GM19240 (cell line): ENCODE results near the gene RPS15A.
"Not testable (repeated sequence)": the region's sequence is repeated elsewhere in the genome, so short reads cannot be mapped to it uniquely, and the experiment has no call there.

Experiments
- DNase-seq: peaks from one replicate; pipeline ENCODE4 v3.0.0; 2011; ENCODE audit warnings: low spot score; ENCODE audit not compliant: insufficient read length

Gene RPS15A

DNA sequence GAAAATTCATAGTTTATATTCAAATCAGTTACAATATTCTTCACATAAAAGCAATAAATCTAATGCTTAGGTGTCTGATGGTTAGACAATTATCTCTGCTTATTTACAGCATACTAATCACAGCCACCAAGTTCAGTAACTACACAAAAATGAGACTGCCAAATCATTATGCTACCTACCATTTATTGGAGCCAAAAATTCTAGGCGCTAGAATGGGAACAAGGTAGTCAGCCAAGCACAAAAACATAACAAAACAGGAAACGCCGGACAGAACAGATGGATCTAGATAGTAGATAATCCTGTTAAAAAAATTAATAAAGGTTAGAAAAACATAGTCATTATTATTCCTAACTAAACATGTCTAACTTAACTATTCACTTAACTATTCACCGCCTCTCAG is 7.6 kb upstream of the RPS15A start:
- DNase-seq, result no peak

DNA sequence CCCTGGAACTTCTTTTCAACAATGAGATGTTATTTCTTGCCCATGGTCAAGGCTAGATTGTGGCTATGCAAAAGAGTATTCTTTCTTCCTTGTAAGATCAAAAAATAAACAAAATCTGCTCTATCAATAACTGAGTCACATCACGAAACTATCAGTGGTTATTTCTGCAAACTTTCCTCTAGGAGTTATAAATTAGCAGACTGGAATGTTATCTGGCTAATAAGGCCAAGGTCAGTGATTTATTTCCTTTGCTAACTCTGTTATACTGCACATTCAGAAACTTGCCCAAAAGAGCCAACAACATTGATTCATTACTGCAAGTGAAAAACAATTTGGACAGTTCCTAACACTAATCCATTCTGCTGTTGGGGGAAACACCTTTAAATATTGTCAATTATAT is 6.2 kb upstream of the RPS15A start:
- DNase-seq, result no peak

DNA sequence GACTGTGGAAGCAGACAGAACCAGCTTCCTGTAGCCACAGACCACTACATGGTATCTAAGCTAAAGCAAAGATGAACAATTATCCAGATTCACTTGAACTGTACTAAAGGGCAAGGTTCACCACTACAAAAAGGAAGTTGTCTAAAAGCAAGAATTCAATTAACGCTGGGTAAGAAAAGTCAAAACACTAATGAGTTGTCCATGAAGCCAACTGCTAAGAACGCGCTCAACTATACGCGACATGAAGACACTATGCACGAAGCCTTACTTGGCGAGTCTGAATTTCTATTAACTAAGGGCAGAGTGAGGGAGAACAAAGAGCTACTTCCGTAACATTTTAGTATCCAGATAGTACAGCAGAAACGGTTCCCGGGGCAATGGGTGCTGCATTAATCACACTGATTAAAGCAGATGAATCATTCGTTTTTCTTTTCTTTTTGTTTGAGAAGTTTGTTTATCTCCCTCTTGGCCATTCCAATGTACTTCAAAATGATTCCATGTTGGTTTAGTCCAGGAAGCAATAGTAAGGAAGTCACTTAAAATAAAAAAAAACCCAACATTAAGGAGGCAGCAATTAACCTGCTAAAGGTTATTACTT is 2.8 kb upstream of the RPS15A start:
- DNase-seq, result no peak

DNA sequence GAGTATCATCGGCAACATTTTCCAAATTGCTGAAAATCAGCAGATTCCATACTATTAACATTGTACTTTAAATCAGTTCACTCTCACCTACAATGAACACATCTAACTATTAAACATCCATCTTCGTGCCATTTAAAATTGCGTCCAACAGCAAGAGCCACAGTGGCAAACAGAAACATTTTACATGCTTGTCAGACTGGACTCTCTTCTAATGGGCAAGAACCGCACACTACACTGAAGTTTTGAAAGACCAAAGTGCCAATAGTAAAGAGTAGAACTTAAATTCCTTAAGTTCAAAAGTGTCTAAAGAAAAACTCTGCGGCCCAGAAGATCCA is 652 bp downstream of the RPS15A start:
- no peak for DNase-seq

DNA sequence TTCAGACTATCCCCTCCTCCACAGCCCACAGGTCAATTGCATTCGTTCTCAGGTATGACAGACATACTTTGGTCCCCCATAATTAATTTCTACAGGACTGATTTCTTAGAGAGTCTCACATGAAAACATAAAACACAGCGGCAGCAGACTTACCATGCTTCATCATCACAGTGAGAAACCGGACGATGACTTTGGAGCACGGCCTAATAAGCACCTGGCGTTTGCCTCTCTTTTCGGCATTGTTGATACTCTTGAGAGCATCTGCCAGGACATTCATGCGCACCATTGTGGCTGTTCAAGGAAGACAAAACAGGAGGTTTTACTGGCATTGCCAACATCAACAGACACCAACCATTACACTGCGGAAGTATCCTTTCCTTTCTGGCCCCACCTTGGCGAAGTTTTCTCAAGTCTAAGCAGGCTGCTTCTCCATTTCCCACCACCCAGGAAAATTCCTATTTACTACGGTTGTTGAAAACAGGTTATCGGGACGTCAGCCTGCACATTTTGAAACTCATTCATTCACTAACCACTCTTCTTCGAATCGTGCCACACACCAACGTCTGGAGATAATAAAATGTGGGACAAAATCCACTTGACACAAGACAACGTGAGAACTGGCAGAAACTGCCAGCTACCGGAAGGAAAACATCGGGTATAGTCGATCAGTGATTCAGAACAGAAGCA is 1.2 kb downstream of the RPS15A start:
- DNase-seq, result no peak

DNA sequence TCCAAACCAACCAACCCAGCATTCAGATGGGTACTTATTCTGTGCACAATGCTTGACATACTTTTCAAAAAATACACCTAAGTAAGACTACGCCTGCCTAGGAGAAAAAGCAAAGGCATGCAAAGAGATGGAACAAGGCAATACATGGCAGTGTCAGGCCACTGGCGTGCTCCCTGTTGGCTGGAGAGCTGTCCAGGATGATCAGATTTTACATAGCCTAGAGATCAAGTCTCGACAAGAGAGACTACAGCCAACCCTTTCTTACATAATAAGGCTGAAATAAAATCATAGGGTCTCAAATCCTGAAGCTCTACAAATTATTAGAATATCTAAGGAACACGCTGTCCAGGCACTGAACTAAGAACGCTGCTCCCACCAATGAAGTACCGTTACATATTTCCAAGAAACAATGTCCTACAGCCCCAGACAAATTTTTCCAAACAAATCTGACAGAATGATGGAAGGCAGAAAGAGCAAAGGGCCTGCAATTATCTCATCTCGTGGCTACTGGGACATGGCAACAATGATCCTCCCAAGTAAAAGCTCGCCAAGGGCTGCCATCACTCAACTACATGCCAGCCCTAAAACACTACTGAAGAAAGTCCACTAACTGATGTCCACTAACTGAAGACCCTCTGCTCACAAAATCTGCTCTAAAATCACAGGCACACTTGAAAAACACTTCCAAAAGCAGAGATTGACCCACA is 5.1 kb downstream of the RPS15A start:
- no peak for DNase-seq

DNA sequence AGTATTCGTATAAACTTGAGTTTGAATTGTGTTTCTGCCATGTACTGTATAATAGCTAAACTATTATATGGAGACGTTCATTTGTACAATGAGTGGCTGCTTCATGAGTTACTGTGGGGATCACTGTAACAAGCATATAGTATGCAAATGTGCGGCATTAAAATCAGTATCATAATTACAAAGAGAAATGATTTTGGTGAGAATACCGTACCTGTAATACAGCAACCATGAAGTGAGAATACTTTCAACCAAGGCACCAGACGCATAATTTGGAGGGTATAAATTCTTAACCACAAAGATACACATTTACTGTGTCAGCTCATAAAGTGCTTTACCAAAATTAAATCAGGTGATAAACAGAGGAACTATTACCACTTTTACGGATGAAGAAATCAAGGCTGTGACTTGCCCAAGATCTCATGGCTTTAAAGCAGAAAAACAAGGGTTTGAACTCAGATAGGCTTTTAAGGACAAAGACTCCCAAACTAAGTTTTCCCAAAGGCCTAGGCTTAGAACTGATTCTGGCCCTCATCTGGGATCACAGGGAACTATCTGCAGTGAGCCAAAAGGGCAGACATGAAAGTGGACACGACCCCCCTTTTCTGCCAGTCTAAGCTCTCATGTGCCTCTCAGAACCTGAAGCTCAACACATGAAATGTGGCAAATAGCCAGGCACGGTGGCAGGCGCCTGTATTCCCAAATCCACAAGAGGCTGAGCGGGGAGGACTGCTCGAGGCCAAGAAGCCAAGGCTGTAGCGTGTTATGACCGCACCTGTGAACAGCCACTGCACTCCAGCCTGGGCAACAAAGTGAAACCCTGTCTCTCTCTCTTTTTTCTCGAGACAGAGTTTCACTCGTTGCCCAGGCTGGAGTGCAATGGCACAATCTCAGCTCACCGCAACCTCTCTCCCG is 6.4 kb downstream of the RPS15A start:
- no peak for DNase-seq

DNA sequence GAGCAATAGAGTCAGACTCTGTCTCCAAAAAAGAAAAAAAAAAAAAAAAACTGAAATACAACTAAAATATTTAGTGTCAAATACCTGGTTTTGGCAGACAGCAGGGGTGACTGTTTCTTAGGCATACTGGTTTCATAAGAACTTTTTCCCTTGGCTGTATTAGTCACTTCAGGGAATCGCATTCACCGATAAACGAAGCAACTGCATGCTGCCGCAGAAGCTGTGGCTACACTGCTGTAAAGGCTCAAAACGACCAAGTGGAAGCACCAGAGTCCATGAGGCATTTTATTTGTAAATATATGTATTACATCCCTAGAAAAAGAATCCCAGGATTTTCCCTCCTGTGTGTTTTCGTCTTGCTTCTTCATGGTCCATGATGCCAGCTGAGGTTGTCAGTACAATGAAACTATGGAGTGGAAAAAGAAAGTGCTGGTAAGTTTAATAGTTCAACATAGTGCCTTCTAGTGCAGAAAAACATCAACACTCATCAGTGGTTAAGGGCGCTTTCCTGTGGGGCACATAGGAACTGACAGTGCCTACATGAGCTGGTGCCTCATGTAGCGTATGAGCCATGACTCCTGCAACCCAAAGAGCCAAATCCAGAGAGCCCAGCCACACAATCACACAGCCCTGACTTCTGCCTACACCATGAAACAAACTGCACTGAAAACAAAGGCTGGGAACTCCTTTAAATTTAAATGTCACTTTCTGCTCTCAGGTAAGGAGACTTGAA is 7.3 kb downstream of the RPS15A start:
- DNase-seq, result no peak

DNA sequence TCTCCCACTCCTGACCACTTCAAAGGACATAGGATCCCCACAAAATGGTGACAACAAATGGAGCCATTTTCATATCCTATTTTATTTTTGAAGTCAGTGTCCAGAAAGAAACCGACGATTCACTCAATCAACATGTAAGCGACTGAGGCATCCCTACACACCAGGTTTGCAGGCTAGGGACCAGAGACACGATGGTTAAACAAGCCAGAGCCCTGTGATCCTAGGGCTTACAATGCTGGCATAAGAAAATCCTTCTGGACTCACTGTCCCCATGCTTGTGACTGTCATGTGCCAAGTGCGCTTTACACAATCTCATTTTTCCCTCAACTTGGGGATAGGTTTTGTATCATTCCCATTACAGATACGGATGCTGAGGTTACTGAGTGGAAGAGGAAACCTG is 8.9 kb downstream of the RPS15A start:
- not testable (repeated sequence) for DNase-seq

DNA sequence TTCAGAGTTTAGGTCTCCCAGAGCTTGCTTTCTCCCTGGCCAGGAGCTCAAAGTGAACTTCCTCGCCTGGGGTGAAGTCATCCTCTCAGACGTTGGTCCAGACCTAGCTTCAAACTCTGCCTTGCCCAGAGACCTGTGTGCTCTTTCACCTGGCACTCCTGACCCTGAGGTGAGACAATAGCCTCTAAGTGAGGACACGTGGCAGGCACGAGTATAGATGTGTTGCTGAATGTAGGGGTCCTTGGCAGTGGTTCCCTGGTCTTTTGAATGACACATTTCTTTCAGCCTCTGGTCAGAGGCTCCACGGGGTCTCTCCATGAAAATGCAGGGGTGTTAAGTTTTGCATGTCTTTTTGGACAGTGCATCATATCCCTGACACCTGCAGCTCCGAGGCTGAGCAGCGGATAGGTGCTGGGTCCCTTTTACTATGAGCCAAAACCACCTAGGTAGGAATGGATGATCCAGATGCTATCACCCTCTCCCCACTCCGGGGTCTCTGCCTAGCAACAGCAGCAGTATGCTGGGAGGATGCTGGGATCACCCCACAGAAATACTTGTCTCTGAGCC is 9.6 kb downstream of the RPS15A start:
- DNase-seq, result not testable (repeated sequence)

DNA sequence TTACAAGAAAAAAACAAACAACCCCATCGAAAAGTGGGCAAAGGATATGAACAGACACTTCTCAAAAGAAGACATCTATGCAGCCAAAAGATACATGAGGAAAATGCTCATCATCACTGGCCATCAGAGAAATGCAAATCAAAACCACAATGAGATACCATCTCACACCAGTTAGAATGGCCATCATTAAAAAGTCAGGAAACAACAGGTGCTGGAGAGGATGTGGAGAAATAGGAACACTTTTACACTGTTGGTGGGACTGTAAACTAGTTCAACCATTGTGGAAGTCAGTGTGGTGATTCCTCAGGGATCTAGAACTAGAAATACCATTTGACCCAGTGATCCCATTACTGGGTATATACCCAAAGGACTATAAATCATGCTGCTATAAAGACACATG is 12.5 kb downstream of the RPS15A start:
- DNase-seq, result not testable (repeated sequence)

DNA sequence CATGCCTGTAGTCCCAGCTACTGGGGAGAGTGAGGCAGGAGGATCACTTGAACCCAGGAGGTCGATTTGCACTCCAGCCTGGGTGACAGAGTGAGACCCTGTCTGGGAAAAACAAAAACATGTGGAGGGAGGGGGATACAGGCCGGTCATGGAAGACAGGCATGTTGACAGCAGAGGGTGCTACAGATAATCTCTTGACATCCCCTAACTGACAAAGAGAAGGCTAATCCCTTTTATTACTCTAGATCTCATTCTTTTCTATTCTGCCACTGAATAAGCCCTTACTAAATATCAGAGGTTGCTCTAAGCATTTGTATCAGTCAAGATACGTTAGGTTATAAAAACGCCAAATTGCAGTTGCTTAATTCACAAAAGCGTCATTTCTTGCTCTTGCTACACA is 13.8 kb downstream of the RPS15A start:
- DNase-seq, result not testable (repeated sequence)

DNA sequence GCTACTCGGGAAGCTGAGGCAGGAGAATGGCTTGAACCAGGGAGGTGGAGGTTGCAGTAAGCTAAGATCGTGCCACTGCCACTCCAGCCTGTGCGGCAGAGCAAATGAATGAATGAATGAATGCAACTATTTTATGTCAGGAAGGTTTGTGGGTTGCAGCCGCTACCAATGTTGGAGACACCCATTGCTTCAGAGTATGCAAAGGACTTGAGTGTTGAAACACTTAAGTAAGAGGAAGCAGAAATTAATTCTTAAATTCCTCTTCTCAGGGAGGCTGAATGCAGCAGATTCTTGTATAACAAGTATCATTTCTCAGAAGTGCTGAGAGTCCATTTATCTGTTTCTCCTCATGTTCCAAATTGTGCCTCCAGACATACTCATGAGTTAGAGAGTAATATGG is 15.5 kb downstream of the RPS15A start:
- DNase-seq, result not testable (repeated sequence)

DNA sequence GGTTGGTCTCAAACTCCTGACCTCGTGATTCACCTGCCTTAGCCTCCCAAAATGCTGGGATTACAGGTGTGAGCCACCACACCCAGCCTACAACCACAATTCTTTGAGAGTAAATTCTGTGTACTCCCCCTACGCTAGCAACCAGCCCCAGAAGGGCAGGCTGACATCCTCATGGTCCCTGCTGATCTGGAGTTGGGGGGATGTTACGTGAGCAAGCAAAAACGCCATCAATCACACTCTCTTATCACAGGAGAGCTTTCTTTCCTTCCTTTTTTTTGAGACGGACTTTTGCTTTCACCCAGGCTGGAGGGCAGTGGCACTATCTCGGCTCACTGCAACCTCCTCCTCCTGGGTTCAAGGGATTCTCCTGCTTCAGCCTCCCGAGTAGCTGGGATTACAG is 18.0 kb downstream of the RPS15A start:
- not testable (repeated sequence) for DNase-seq

DNA sequence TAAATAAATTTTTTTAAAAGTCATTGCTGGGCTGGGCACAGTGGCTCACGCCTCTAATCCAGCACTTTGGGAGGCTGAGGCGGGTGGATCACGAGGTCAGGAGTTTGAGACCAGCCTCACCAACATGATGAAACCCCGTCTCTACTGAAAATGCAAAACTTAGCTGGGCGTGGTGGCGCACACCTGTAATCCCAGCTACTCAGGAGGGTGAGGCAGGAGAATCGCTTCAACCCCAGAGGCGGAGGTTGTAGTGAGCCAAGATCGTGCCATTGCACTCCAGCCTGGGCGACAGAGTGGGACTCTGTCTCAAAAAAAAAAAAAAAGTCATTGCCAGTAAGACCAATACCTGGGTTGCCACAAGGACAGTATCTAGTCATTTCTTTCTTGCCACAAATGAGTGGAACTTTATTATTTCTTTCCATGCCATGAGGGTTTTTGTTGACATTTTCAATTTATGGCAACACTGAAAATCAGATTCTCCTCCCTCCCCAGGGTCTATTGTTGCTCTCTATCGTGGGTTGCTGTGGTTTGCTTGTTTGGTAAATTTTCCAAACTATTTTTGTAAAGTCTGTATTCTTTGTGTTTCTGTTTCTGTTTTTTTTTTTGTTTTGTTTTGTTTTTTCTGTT is 19.7 kb downstream of the RPS15A start:
- not testable (repeated sequence) for DNase-seq

DNA sequence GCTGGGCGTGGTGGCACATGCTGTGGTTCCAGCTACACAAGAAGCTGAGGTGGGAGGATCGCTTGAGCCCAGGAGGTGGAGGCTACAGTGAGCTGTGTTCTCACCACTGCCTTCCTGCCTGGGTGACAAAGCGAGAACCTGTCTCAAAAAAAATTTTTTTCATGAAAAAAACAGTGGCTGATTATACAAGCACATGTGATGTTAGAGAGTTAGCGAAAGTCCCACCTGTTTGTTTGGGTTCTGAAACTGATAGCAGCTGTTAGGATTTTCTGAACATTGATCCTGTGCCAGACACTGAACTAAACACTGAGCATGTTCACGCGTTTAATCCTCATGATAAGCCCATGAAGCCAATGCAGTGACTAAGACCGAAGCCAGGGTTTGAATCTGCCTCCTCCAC is 22.9 kb downstream of the RPS15A start:
- DNase-seq, result not testable (repeated sequence)

DNA sequence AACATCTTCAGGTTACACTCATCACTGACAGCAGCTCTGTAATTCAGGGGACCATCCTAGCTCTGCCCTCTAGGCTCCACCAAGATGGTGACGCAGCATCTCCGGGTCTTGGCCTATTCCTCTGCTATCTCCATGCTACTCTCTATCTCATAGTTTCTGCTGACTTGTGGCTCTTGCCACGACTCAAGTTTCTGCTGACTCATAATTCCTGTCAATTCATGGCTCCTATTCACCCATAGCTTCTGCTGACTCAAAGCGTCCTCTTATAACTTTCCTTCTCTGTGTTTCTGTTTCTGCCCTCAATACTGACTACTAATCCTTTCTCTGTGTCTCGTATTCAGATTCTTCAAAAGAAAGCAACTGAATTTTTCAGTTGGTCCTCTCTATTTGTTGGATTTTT is 27.4 kb downstream of the RPS15A start:
- DNase-seq, result not testable (repeated sequence)

DNA sequence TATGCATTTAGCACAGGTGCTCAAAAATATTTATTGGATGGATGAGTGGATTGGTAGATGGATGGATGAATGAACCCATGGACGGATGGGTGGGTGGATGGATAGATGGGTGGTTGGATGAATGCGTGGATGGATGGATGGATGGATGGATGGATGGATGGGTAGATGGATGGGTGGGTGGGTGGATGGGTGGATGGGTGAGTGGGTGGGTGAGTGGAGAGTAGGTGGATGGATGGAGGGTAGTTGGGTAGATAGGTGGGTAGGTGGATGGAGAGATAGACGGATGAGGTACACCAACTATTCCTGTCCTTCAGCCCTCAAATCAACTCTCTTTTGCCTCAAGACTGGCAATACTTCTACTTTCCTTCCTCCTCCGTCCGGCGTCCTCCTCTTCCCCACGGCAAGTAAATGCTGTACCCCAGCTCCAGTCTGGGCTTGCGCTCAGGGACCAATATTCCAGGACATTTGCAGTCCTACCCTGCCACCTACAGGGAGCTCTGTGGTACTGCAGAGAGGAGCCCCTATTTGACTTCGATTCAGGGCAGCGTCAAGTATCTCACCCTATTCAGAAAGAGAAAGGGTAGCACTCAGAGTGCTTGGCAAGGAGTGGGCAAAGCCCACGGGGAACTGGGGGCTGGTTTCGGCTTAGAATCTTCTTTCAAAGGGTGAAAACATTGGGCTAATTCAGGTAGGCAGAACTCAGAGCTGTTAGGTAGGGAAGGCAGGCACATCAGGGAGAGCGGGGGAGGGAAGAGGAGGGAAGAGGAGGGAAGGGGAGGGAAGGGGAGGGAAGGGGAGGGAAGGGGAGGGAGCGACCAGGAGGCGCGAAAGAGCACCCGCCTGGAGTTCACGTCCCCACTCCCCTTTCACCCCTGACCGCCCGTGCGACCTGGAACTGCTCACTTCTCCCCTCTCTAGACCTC is 30.3 kb downstream of the RPS15A start:
- not testable (repeated sequence) for DNase-seq

DNA sequence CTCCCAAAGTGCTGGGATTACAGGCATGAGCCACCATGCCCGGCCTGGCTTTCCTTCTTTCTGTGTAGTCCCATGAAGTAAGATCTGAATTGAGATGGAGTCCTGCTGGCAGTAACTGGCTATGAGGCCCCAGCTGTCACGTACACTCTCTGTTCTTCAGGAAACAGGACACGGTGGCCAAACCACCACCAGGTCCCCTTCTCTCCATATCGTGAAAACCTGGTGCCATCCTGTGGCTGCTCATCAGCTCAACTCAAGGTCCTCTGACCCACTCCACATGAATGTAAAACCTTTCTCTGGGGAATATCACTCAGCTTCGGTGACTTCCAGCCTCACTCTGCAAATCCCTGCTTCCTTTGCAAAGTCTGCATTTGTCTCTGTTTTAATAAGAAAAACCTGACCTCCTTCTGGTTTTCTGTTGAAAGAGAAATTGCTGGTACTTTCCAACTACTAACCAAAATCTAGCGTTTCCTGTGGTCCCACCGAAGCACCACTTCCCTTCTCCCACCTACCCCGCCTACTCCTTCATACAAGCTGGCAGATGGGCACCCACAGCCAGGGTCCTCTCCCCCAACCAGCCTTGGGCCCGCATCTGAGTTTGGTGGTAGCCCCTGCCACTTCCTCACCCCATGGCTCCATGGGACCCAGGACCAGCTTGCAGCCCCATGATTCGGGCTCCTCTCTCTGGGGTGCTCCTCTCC is 32.0 kb downstream of the RPS15A start:
- DNase-seq, result not testable (repeated sequence)
